Stromal cell of bone marrow (primary cell): ENCODE measurements around the gene FNDC3A.
"Not testable (repeated sequence)": the region's sequence is repeated elsewhere in the genome, so short reads cannot be mapped to it uniquely, and the experiment has no call there.

Experiments used
- DNase-seq: peaks from one replicate; pipeline ENCODE4 v3.0.0-alpha.2; 2012; ENCODE audit warnings: low read depth

Gene FNDC3A

DNA sequence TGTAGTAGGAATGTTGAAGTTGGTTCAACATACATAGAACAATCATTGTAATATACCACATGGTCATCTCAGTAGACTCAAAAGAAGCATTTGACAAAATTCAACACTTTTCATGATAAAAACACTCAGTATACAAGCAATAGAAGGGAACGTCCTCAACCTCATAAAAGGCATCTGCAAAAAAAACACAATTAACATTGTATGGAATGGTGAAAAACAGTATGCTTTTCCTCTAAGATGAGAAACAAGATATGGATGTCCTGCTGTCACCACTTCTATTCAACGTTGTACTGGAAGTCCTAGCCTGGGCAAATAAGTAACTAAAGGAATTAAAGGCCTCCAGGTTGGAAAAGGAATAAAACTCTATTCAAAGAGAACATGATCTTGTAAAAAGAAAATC lies 54.5 kb downstream of the FNDC3A start:
- no peak for DNase-seq

DNA sequence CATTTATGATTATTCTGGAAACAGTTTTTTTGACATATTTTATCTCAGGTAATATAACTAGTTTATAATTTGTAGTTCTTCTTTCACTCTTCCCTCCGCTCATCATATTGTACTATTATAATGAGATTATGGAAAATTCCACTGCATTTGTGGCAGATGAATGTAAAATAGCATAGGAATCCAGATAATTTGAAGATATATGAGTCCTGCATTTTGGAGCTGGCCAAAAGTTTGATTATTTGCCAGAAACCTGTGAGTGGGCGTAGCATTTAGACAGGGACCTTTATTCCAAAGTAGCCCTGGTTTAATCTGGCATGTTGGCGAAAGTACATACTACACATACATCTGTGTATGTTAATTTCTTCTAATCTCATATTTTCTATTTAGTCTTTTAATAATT lies 65.2 kb downstream of the FNDC3A start:
- DNase-seq = no peak

DNA sequence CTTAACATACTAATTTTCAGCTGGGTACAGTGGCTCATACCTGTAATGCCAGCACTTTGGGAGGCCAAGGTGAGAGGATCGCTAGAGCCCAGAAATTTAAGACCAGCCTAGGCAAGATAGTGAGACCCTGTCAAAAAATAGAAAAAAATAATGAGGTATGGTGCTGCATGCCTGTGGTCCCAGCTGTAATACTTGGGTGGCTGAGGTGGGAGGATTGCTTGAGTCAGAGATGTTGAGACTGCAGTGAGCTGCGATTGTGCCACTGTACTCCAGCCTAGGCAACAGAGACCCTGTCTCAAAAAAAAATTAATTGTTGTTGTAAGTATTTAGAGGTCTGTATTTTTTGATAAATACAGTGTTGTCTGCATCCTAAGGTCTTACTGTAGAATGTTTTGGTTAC lies 66.8 kb downstream of the FNDC3A start:
- no peak for DNase-seq

DNA sequence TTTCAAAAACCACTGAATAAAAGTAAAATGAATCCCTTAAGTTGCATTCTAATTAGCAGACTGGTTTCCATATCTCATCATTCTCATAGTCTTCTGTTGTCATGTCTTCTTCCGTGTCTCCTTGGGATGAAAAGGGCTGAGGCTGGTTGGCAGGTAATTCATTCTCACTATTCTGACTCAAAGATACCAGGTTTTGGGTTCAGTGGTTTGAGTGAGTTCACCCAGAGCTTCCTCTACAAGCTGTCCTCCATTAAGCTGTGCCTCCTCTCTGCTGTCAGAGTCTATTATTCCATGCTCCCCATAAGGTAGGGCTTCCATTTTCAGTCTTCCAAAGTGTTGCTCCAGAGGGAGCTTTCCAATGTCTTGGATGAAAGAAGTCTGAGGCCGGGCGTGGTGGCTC lies 68.3 kb downstream of the FNDC3A start:
- DNase-seq = no peak

DNA sequence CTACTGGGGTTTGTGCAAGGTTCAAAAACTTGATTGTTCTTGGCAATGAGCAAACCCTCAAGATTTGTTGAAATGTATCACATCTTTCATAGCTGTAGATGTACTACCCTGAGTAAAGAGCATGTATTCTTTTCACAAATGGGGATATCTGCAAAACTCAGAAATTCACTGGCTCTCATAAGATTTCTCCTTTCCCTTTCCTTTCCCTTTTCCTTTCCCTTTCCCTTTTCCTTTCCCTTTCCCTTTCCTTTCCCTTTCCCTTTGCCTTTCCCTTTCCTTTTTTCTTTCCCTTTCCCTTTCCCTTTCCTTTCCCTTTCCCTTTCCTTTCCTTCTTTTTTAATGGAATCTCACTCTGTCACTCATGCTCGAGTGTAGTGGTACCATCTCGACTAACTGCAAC lies 69.1 kb downstream of the FNDC3A start:
- DNase-seq = no peak

DNA sequence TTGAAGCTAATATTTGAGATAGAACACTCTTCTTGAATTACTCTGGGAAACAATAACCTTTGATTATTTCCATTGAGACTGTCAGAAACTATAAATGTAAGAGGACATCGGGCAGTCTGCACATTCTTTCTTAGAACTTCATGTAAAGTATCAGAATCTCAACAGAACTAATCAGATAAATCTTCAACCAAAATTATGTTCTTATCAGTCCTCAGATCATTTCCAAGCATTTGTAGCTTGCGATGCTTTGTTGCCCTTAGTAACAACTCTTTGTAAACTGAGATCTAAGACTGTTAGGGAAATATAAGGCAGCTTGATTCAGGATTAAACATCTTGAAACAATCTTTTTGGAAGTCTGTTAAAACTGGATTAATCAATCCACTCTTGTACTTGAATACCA lies 70.3 kb downstream of the FNDC3A start:
- no peak for DNase-seq

DNA sequence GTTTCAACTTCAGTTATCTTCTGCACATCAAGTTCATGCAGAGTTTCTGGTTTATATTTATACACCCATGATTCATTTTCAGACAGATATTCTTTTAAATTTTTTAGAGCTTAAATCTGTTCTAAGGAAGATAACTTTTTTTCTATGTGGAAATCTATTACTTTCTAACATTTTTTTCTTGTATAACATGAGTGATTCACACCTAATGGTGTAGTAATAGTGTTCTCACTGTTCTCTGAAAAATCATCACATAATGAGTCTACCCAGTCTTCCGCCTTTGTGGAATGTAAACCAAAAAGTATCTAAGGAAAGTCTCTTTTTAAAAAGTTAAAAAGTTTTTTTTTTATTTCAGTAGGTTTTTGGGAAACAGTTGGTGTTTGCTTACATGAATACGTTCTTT lies 70.8 kb downstream of the FNDC3A start:
- no peak for DNase-seq

DNA sequence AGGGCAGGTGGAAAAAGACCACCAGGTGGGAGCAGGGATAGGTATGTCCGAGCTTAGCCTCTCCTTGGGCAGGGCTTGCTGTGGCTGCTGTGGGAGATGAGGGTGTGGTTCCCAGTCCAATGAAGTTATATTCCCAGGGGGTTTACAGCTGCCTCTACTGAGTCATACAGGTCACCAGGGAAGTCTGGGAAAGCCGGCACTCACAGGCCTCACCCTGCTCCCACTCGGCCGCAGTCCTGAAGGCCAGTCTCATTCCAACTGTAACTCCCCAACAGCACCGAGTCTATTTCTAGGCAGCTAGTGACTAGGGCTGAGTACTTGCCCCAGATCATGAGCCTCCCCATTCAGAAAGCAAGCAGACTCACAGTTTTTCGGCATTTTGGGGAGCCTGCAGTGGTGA lies 77.1 kb downstream of the FNDC3A start:
- no peak for DNase-seq

DNA sequence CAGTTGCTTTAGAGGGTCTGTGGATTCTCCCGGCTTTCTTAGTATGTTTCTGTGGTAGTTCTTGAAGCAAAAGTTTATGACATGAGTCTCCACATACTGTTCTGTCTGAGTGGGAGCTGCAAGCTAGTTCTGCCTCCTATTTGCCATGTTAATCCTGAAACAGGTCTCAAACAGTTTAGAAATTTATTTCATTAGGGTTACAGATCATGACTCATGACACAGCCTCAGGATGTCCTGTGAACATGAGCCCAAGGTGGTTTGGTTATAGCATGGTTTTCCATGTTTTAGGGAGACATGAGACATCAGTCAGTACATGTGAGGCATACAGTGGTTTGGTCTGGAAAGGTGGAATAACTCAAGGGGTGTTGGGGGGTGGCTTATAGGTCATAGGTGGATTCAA lies 77.5 kb downstream of the FNDC3A start:
- no peak for DNase-seq

DNA sequence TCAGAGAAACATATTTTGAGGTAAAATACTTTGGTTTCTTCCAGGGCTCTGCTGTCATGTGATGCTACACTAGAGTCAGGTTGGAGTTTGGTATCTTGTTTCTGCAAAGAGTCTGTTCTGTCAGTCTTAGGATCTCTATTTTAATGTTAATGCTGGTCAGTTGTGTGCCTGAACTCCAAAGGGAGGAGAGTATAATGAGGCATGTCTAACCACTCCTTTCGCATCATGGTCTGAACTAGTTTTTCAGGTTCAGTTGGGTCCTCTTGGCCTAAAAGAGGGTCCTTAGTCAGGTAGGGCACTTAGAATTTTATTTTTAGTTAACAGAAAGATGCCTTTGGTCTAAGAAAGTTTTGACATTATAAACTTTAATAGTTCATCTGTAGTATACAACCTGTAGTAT lies 78.2 kb downstream of the FNDC3A start:
- DNase-seq = no peak

DNA sequence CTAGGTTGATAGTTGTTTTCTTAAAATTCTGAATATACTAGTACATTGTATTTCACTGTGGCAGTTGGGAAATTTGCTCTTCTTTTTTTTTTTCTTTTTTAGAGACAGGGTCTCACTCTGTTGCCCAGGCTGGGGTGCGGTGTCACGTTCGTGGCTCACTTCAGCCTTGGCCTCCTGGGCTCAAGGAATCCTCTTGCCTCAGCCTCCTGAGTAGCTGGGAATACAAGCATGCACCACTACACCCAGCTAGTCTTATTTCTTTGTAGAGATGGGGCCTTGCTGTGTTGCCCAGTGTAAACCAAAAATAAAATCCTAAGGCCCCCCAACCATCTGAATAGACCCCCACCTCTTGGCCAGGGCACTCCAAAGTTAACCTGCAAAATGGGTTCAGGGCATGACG lies 79.3 kb downstream of the FNDC3A start:
- DNase-seq = no peak

DNA sequence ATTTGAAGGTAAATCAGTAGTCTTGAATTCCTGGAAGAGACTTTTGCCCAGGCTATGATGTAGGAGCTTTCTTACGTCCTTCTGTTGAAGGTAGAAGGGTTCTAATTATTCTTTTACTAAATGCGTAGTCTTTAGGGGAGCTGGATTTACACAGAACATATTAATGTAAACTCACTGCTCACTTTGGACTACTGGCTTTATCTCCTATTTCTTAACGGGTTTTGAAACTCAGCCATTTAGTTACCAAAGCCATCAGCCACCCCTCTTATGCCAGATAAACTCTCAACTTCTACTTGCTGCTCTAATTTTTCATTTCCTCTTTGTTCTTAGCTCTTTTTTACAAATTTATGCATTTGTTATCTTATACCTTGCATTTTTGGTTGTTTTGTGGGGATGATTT lies 81.5 kb downstream of the FNDC3A start:
- DNase-seq = no peak

DNA sequence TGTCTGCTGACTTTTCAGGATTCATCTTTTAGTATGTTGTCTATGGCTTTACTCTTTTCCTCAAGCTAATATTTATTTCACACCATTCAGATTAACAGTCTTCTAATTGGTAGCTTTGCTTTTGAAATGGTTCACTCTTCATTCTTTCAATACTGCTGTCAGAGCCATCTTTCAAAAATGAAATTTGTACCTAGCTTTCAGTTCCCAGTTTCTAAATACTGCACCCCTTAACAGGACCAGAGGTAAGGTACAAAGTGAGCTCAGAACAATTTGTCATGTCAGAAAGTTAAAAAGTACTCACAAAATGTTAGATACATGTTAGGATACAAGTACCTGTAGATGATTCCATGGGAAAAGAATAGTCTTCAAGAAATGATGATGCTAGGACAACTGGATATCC lies 83.0 kb downstream of the FNDC3A start:
- no peak for DNase-seq

DNA sequence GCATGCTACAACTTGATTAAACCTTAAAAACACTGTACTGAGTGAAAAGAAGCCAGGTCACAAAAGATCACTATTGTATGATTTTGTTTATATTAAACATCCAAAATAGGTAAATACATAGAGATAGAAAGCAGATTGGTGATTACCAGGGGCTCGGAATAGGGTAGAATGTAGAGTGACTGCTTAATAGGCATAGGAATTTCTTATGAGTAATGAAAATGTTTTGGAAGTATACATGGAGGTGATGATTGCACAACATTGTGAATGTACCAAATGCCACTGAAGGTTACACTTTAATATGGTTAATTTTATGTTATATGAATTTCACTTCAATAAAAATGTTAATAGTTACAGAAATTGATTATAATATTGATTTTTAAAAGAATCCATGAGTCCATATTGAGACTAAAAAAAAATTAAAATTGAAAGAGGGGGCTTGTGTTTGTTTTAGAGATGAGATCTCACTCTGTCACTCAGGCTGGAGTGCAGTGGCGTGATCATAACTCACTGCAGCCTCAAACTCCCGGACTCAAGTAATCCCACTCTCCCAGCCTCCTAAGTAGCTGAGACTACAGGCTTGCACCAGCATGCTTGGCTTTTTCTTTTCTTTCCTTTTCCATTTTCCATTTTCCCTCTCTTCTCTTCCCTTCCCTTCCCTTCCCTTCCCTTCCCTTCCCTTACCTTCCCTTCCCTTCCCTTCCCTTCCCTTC lies 85.1 kb downstream of the FNDC3A start:
- DNase-seq = no peak

DNA sequence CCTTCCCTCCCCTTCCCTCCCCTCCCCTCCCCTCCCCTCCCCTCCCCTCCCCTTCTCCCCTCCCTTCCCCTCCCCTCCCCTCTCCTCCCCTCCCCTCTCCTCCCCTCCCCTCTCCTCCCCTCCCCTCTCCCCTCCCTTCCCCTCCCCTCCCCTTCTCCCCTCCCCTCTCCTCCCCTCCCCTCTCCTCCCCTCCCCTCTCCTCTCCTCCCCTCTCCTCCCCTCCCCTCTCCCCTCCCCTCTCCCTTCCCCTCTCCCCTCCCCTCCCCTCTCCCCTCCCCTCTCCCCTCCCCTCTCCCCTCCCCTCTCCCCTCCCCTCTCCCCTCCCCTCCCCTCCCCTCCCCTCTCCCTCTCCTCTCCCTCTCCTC lies 85.7 kb downstream of the FNDC3A start:
- not testable (repeated sequence) for DNase-seq

DNA sequence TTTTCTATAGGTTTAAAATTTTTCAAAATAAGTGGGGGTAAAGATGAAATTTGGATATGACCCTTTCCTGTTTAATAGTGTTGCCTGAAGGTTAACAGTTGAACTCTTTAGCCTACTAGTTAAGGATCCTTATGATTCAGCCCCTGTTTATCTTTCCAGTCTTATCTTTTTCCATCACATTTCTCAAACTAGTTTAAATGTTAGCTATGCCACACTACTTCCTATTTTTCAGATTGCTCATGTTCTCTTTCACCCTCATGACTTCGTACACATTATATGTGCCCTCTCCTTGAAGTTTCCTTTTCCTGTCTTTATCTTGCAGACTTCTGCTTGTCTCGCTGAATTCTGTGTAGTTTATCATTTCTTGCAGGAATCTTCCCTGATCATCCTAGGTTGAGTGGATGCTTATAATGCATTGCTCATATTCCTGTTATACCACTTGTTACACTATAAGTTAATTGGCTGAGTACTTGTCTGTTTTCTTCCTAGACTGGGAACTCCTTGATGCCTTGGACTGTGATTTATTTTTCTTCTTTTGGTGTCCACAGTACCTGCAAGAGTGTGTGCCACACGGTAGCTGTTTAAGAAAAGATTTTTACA lies 86.7 kb downstream of the FNDC3A start:
- no peak for DNase-seq

DNA sequence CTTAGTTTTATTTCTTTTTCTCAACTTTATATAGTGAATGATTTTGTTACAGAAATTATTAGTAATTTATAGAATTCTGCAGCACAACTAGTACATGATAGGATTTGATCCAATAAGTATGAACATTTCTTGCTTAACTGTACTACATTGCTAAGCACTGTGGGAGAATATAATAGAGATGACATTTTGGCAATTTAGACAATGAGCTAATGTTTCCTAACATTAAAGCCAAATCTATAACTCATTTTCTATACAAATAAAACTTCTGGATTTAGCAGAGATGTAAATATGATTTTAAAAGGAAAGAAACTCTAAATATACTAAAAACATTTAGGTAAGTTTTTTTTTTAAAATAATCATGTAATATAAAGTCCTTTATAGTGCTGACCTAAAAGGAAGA lies 87.3 kb downstream of the FNDC3A start:
- DNase-seq = no peak

DNA sequence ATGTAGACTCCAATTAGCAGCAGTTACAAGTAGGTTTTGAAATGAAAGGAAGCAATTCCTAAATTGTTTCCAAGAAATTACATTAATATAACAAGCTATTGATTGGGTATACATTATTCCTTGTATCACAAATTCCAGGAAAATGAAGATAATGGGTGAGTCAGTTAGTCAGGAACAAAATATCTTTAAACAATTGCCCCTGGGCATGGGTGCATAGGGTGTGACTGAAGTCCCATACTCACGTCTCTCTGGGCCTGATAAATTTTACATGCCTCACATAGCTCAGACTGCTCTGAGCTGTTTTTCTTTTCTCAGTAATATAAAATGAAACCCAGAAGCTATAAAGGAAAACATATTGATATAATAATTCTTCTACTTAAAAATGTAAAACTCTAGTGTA lies 87.8 kb downstream of the FNDC3A start:
- no peak for DNase-seq

DNA sequence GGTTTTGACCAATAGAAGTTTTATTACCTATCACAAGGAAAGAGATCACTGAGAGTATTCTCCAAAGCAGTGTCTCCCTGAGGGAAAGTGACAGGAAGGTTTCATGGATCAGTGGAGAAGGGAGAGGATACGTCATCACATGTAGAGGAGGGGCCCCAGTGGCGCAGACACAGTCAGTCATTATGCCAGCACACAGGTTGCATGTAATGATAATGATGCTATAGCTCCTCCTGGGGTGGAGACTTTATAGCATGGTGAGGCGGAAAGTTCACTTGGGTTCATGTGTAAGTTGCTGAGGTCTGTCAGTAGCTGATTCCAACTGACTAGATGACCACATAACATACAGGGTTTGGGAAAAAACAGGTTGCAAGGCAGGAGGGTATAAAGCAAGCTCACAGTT lies 88.8 kb downstream of the FNDC3A start:
- no peak for DNase-seq

DNA sequence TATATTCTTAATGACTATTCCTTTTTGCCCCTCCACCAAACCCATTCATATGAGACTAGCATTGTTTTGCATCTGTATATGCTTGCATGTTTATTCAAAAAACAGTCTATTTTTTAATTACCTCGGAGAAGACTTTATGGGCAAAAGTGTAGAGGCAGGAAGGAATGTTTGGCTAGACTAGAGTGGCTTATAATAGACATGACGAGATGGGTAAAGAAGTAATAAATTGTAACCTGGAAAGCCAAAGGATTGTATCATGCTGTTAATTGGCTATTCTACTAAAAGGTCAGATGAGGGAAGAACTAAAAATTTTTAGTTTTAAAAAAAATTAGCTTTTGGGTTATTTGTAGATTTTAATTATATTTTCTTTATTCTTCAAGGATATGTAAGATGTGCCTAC lies 91.1 kb downstream of the FNDC3A start:
- no peak for DNase-seq

DNA sequence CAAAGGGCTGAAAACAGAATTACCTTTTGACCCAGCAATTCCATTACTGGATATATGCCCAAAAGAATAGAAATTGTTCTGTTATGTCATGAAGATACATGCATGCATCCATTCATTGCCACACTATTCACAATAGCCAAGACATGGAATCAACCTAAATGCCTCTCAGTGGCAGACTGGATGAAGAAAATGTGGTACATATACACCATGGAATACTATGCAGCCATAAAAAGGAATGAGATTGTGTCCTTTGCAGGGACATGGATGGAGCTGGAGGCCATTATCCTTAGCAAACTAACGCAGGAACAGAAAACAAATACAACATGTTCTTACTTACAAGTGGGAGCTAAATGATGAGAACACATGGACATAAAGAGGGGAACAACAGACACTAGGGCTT lies 92.8 kb downstream of the FNDC3A start:
- not testable (repeated sequence) for DNase-seq

DNA sequence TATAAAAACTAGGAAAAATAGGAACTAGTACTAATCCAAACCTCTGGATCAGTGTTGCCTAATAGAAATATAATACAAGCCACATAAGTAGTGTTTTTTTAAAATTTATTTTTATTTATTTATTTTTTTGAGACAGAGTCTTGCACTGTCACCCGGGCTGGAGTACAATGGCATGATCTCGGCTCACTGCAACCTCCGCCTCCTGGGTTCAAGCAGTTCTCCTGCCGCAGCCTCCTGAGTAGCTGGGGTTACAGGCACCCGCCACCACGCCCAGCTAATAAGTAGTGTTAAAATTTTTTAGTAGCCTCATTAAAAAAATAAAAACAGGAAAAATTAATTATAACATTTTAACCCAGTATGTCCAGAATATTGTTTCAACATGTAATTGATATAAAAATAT lies 94.3 kb downstream of the FNDC3A start:
- not testable (repeated sequence) for DNase-seq

DNA sequence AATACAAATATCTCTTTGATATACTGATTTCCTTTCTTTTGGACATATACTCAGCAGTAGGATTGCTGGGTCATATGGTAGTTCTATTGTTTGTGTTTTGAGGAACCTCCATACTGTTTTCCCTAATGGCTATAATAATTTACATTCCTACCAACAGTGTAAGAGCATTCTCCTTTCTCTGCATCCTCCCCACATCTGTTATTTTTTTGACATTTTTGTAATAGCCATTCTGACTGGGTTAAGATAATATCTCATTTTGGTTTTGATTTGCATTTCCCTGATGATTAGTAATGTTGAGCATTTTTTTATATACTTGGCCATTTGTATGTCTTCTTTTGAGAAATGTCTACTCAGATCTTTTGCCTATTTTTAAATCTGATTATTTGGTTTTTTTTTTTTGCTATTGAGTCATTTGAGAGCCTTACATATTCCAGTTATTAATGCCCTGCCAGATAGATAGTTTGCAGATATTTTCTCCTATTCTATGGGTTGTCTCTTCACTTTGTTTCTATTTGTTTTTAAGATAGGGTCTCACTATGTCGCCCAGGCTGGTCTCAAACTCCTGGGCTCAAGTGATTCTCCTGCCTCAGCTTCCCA lies 95.7 kb downstream of the FNDC3A start:
- DNase-seq = peak; percentile 3
